Left renal cortex interstitium (tissue), 4 donors: ENCODE data around the gene FOXP1. TPM values are rescaled to one million over a fixed set of nuclear protein-coding genes. Genes with fewer than 3 reads are reported as not detected.

ENCODE experiments used
- DNase-seq, 4 donors: peaks; one replicate each; pipeline ENCODE4 v3.0.0-alpha.2; 2013; ENCODE audit warnings: low read depth in 4 of 4, low spot score in 2 of 4, missing footprints in 1 of 4
- polyA plus RNA-seq, 4 donors: library from polyadenylated mRNA; unstranded; fragments of 120-200 nt; gene quantifications; one replicate each; pipeline ENCODE4 v1.2.1, GENCODE V29; 2013; ENCODE audit not compliant: insufficient read length in 4 of 4

FOXP1 gene
- polyA plus RNA-seq, 4 donors, result 31.2 to 45.8 (median 38.9) TPM

DNA sequence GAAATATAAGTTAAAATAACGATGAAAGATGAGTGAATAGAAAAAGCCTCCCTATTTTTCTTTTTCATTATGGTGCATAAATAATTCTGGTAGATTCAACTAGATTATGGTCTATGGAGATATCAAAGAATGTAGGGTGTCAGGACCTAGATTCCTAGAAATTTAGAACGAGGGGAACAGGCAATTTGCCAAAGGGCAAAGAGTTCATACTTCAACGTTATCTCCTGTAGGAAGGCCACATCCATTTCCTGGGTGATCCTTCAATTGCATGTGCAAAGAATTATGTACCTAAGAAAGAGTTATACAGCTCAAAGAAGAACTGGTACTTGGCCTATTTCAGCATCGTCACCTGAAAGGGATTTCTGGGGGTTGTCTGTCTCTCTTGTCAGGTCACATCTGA is 351.8 kb downstream of the FOXP1 start:
- DNase-seq, result no peak

DNA sequence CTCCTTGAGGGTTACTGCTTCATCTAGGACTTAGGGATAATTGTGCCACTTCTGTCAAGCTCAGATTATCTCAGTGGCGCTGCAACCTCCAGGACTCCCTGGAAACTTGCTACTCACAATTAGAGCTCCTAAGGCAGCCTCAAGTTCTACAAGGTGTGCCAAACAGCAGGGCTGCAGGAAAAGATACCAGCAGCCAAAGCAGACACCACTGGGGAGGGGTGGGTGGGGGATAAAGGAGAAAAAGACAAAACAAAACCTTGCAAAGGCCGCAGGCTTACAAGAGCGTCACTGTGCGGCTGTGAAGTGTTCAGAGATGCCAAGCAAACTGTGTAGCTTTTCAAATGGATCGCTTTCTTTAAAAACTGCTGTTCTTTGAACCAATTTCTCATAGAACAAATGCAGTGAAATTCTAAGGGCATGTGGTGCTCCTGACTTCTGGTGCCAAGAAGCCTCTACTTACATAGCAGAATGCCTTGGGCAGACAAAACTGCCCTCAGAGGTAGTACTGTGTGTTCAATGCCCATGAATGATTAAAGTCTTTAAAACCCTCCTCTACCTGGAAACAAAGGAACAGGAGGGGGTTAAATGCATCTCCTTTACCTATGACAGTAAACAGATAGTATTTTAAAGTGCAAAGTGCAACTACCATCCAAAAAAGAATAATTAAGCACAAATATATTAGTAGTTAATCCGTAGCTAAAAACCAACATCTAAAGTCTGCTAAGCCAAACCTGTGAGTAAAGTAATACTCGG is 353.4 kb downstream of the FOXP1 start:
- DNase-seq, result no peak

DNA sequence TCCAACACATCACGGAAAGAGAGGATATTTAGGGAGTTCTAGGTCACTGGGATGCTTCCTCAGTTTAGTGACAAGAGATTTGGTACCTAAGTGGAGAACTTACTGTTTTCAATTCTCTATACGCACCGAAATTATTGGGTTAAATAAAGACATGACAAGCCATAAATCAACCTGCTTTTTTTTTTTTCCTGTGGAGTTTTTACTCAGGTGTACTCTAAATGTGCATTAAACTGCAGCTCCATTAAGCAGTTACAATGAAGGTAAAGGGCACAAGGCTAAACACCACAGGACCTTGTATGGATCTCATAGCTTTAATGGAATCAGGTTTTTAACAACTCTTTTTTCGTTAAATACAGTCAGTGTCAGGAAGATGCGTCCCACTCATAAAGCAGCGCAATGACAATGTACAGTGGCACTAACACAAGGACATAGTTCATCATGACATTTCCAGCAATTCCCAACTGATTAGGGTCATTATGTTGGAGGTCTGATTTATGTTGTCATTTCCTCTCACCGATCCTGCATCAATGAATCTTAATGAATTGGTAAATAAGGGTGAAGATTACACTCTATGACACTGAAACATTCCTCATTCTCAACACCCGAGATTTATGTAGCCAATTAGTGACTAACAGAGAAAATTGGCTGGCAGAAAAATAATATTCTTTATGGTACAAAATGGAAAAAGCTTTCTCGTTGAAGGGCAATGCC is 355.2 kb downstream of the FOXP1 start:
- DNase-seq, result no peak

DNA sequence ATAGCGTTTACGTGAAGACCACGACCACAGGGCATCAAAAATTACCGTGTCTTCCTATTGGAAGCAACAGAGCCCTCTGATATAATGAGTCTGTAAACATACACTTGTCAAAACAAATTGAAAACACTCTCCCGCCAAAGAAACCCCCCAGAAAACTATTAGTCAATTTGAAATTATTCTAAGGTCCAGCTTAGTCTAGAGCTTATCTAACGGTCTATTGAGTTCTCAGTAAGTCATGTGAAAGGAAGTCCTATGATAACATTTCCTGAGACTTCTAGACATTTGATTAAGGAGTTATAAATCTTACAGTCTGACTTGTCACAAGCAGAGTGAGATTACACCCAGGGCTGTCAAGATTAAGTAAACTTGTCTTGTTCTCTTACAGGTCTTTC is 356.3 kb downstream of the FOXP1 start:
- DNase-seq, result no peak

DNA sequence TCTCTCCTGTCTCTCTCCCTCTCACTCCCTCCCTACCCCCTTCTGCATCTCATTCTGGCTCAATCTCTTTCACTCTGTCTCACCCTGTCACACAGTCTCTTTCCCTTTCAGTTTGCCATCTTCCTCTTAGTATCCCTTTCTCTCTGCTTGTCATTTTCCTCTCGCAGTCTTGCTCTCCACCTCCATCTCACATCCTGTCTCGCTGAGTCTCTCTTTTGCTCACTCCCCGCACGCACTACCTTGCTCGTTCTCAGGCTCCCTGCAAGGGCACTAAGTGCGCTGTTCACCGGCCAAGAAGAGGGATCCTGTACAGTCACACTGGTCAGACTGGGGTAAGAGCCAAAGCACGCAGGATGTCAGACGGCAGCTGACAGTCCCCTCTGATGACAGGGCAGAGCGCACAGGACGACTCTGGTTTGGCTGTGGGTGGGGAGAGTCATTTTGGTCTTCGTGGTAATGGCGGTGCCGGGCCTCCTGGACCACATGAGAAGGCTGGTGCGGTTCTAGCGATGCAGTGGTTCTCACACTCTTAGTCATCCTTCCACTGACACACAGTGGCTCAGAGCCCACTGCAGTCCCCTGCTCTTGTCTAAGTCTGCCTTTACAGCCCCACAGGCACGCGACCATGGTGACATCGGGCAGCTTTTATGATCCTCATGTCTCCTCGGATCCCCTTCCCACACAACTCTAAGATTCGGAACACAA is 356.8 kb downstream of the FOXP1 start:
- no peak for DNase-seq

DNA sequence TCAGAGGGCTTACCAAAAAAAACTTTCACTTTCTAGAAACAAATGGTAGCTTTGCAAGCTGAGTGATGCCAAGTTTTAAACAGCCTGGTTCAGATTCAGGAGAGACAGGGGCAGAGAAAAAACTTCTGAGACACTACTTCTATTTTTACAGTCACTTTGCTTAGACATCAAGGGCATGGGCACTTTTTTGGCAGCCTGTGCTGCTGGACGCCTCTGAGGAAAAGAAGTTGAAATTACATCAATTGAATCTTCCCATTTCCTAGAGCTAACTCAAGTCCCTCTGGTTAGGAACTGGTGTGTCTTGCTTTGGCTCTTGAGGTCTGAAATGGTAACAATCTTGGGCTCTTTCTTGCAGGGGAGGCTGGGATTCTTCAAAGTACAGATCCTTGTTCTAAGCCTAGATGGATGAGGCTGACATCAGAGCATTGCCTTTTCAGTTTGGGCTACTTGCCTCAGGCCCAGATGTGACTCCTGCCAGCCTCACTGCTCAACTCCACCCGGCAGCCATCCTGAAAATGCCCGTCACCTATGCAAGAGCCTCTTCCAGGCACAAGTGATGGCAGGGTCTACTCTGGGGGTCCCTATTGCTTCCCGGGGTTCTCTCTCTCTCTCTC is 357.5 kb downstream of the FOXP1 start:
- DNase-seq, result no peak

DNA sequence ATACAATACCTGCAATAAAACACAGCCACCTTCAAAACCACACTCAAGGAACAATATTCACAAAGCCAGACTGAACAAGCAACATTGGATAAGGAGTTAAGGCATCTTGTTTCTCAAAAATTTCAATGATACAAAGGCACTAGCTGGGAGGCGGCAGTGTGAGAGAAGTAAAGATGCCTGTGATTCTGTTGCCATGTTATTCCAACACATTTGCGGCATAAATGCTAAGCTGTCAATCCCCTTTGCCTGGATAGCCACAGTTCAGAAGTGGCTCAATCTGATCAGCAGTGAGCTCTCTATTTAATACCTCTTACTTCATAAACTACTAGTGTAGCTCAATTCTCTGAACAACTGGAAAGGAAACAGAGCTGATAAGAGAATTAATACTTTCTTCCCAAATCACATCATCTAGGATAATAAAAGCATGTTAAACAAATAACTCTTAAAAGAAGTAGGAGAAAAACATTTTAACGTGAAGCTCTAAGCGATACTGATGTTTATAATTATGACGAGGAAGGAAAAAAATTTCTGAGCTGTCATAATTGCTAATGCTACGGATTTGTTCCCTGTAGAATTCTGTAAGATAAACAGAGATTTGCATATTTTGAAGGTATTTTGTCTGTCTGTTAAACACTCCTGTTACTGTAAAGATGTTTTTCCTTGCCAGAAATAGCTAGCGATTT is 358.4 kb downstream of the FOXP1 start:
- DNase-seq, result no peak

DNA sequence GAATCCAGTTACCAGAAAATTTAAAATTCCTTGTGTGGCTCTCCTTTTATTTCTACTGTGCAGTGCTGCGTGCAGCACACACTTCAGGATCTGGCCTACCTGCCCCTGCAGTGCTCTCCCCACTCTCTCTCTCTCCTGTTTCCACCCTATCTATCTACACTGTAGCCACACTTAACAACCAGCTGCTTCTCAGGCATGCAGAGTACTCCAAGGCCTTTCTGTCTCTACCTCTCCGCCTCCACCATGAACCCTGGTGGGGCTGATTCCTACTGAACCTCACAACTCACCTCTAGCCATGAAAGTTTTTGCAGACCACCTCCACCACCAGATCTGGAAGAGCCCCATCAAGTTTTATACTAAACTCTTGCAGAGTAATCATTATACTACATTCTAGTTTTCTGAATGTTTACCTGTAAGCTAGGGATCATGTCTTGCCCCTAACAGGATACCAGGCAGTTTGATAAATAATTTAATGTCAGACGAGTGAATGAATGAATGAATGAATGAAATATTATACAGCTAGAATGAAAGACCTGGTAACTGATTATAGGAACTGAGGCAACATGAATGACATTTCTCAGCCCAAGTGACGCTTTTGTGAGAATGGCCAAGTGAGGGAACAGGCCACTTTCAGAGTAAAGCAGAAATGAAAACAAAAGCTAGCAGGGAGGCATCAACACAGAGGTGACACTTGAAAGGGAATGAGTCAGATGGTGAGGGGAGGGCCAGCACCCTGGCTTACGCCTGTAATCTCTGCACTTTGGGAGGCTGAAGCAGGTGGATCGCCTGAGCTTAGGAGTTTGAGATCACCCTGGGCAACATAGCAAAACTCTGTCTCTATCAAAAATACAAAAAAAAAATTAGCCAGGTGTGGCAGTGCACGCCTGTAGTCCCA is 363.5 kb downstream of the FOXP1 start:
- DNase-seq, result no peak

DNA sequence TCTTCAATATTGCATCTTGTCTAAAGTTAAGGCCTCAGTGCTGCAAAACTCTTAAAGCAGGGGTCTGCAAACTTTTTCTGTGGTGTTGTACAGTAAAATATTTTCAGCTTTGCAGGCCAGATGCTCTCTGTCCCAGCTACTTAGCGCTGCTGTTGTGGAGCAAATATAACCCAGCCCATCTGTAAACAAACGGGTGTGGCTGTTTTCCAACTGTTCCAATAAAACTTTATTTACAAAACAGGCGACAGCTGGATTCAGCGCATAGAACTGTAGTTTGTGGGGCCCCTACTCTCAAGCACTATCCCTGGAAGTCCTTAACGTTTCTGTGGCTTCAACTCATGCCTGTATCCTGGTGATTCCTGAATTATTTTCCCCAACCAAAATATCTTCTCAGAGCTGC is 365.0 kb downstream of the FOXP1 start:
- no peak for DNase-seq

DNA sequence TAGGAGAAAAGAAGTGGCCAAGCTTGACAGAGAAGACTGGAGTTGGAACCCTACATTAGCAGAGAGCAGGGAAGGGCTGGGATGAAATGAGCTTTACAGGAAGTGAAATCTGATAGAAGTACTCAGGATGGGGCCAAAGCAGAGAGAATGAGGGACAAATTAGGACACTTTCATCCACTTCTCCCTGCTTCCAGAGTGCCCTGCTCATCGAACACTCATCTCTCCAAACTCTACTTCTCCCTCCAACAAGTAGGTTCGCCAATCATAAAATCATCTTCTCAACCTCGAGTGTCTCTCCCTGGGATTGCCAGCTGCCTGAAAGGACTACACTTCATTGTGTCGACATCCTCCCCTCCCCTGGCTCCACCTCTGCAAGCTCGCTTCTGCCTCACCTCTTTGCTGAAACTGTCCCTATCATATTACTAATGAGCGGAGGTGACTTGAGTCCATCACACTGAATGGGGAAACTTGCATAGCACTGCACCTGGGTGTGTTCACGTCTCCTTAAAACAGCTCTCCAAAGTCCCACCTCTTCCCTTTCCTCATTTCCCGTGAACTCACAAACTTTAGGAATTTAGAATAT is 365.8 kb downstream of the FOXP1 start:
- no peak for DNase-seq

DNA sequence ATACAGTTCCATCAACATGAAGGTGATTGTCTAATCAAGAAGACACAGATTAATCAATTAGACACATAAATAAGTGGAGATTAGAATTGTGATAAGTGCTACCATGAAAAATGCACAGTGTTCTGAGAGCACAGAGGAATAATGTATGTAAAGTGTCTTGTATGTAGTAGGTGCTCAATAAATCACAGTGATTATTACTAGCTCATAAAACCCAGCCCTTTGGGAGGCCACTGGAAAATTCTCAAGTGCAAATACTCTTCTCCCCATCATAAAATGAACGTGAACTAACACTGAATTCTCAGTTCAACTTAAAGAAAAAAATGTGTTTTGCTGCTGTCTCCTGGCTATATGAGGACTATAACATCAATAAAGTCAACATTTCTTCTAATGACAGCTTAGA is 368.2 kb downstream of the FOXP1 start:
- no peak for DNase-seq

DNA sequence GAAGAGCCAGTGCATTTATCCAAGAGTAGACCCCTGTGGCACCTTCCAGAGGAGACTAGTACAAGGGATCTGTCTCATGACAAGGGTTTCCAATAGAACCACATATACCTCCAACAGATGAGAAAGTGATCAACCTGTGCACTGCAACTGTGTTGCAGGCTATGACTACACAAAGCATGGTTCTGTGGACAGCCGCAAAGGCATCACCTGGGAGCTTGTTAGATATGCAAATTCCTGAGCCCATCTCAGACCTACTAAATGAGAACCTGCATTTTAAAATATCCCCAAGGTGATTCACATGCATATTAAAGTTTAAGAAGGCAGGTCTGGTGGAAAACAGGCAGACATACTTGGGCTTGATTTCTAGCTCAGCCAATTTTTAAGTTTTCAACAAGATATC is 368.7 kb downstream of the FOXP1 start:
- no peak for DNase-seq

DNA sequence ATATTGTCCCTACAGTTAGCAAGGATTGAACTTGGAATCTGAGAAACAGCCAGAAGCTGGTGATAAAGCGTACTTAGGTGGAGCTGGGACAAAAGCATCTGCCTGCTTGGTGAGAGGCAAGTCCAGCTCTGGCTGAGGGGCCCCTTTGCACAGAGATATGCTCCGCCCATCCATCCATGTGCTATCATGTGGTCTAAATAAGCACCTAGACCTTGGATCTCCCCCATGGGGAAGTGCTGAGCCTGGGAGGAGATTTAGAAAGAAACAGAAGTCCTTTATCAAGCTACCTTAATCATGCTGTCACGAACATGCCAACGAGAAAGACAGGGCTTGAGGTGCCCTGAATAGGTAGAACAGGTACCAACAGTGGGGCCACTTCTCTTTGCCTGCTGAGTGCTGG is 369.5 kb downstream of the FOXP1 start:
- DNase-seq, result no peak

DNA sequence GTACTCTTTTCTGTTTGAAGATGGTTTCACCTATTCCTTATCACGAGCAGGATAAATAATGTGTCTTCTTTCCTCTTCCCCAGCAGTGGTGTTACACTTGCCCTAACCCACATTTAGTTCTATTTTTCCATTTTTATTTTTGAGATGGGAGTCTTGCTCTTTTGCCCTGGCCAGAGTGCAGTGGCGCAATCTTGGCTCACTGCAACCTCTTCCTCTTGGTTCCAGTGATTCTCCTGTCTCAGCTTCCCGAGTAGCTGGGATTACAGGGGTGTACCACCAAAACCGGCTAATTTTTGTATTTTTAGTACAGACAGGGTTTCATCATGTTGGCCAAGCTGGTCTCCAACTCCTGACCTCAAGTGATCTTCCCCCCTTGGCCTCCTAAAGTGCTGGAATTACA is 372.4 kb downstream of the FOXP1 start:
- DNase-seq, result no peak

DNA sequence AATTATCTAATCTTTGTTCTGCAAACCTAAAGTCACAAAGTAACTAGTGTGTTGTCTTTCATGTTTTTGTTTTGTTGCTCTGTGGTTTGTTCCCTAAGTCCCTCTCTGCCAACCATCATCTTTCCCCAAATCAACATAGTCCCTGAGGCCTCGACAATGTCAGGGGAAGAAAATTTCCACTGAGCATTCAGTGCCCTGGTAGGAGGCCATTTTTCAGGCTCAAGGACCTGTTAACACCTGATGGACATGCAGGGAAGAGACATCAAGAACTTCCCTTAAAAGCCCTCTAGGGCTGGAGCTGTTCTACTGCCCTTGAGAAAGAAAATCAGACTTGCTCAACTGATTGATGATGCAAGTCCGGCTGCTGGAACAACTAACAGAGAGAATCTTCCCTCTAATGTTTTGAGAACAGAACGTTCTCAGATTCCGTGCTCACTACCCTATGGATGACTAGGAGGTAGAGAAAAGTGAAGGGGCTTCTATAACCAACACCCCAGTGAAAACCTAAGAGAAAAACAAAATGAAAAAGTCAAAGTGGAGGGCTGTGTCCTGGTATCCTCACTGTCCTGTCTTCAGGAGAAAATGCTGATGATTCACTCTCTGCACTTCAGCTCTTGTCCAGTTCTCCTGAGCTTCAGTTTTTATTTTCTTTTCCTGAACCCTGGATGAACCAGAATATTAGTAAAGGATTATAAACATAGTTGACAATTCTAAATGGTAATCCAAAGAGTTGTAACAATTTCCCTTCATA is 373.1 kb downstream of the FOXP1 start:
- no peak for DNase-seq

DNA sequence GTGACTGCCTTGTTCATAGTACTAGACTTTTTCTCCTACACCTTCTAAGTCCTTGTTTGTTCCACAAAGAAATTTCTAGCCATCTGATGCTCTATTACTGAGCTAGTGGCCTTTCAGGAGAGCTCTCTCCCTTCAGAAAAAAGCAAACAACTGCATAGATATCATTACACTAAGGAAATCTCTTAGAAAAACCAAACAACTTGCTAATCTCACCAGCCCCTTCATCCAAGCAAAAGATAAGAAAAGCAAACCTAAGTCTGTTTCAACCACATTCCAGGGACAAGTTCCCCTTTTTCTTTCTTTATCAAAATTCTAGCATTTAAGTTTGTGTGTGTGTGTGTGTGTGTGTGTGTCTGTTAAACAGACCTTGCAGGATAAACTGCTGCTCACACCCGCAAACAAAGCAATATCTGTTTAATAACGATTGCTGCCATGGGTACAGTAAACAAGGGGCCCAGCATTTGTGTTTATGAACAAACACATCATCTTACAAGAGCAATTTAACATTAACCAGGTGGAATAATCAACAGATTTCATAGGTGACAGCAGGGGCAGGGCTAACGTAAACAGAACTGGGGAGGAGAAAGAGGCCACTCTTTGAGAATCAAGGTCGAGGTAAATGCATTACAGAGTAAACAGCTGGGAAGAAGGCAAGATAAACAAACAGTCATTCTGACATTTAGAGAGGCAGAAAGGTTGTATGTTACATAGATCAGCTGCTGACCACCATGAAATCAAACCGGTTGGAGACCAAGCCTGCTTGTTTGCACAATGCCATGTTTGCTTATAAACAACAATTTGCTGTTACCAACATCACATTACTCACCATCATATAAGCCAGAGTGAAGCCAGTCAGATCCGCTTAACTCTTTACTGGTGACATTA is 375.1 kb downstream of the FOXP1 start:
- DNase-seq, result no peak

DNA sequence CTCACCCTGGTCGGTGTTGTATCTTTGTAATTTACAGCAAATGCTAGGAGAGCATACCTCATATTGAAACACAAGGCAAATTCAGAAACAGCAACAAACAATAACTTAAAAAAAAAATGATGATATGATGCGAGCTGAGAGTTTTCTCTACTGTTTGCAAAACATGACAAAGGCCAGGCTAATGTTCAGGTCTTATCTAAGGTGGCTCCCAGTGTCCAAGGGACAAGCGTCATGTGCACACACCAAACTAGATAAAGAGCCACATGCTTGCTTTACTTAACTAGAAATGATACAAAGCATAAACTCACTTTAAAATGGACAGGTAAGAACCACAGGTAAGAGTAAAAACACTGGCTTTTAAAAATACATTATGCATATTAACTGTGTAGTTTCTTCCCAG is 375.9 kb downstream of the FOXP1 start:
- DNase-seq, result no peak
